HepG2 (cell line): Measurements from ENCODE around the gene NOTUM. TPM values are rescaled to one million over a fixed set of nuclear protein-coding genes. Genes with fewer than 3 reads are reported as not detected.

Experiments used
- ATF1 ChIP-seq: IDR thresholded peaks from 2 replicates; pipeline ENCODE4 v1.6.1; 2016; ENCODE audit warnings: mild to moderate bottlenecking, control low read depth
- BHLHE40 ChIP-seq: IDR thresholded peaks from 2 replicates; pipeline ENCODE4 v1.6.1; 2011; ENCODE audit warnings: low read length, improper control_type of control experiment
- DNMT1 ChIP-seq: sonication (generic); formaldehyde crosslinking; IDR thresholded peaks from 2 replicates; pipeline ENCODE4 v1.5.1; 2020; ENCODE audit warnings: mild to moderate bottlenecking, missing genetic modification reagents
- DRAP1 ChIP-seq: IDR thresholded peaks from 2 replicates; pipeline ENCODE4 v1.6.1; 2016; ENCODE audit warnings: missing genetic modification reagents, missing compliant biosample characterization
- ETV6 ChIP-seq: sonication (generic); formaldehyde crosslinking; conservative IDR thresholded peaks from 2 replicates; pipeline ENCODE4 v1.4.0; 2020; ENCODE audit warnings: missing genetic modification reagents
- MTA1 ChIP-seq: sonication (generic); formaldehyde crosslinking; IDR thresholded peaks from 2 replicates; pipeline ENCODE4 v1.4.0; 2020; ENCODE audit warnings: missing genetic modification reagents, mild to moderate bottlenecking, borderline replicate concordance
- MTA3 ChIP-seq: sonication (generic); formaldehyde crosslinking; IDR thresholded peaks from 2 replicates; pipeline ENCODE4 v1.4.0; 2020; ENCODE audit warnings: missing genetic modification reagents
- PPARG ChIP-seq: conservative IDR thresholded peaks from 2 replicates; pipeline ENCODE4 v1.6.1; 2016; ENCODE audit warnings: missing biosample characterization, missing genetic modification reagents
- RELA ChIP-seq: sonication (generic); formaldehyde crosslinking; IDR thresholded peaks from 2 replicates; pipeline ENCODE4 v1.4.0; 2020; ENCODE audit warnings: missing genetic modification reagents
- YY1 ChIP-seq: IDR thresholded peaks from 2 replicates; pipeline ENCODE4 v1.6.1; 2011; ENCODE audit warnings: low read length, low read depth, moderate library complexity, mild to moderate bottlenecking; ENCODE audit not compliant: insufficient read depth, insufficient replicate concordance
- ZNF280D ChIP-seq: sonication (generic); formaldehyde crosslinking; IDR thresholded peaks from 2 replicates; pipeline ENCODE4 v1.5.1; 2020; ENCODE audit warnings: mild to moderate bottlenecking, missing genetic modification reagents
- ZNF350 ChIP-seq: sonication (generic); formaldehyde crosslinking; IDR thresholded peaks from 2 replicates; pipeline ENCODE4 v1.4.0; 2020; ENCODE audit warnings: mild to moderate bottlenecking, low read depth, missing genetic modification reagents, borderline replicate concordance
- ZNF432 ChIP-seq: sonication (generic); formaldehyde crosslinking; IDR thresholded peaks from 2 replicates; pipeline ENCODE4 v1.5.0; 2020; ENCODE audit warnings: missing genetic modification reagents, mild to moderate bottlenecking, borderline replicate concordance
- ZNF672 ChIP-seq: sonication (generic); formaldehyde crosslinking; IDR thresholded peaks from 2 replicates; pipeline ENCODE4 v1.8.1; 2022; ENCODE audit warnings: missing genetic modification reagents
- ZNF687 ChIP-seq: sonication (generic); formaldehyde crosslinking; IDR thresholded peaks from 2 replicates; pipeline ENCODE4 v1.5.1; 2020; ENCODE audit warnings: mild to moderate bottlenecking, missing genetic modification reagents, moderate library complexity
- ZNF7 ChIP-seq: IDR thresholded peaks from 2 replicates; pipeline ENCODE4 v1.6.1; 2016; ENCODE audit warnings: missing biosample characterization, missing genetic modification reagents
- ZNF724P ChIP-seq: sonication (generic); formaldehyde crosslinking; IDR thresholded peaks from 2 replicates; pipeline ENCODE4 v1.8.0; 2022; ENCODE audit warnings: missing genetic modification reagents, borderline replicate concordance
- polyA plus RNA-seq, 8 experiments: library from polyadenylated mRNA; depleted of rRNA in 3 of 8; stranded (reverse) in 7 of 8; unstranded in 1 of 8; fragments of >200 nt; fragmentation: Illumina TruSeq in 4 of 8; extraction: Trizol in 4 of 8; gene quantifications; 2 replicates each; pipeline versions ENCODE4 v1.2.1 to v1.2.3, GENCODE V29; 2011 to 2016; ENCODE audit warnings: low read depth in 4 of 8, missing spikeins in 1 of 8, mixed read lengths in 1 of 8; ENCODE audit not compliant: insufficient read depth in 1 of 8
- total RNA-seq, 5 experiments: library from RNA; depleted of rRNA; stranded (reverse); fragments of >200 nt; fragmentation: Illumina TruSeq; extraction: Trizol; gene quantifications; 2 replicates each; pipeline ENCODE4 v1.2.3, GENCODE V29; 2016; ENCODE audit warnings: low read depth in 1 of 5
- TF ChIP-seq, protein P1 (sequence below): sonication (generic); formaldehyde crosslinking; IDR thresholded peaks from 2 replicates; pipeline ENCODE4 v1.4.0; 2020; ENCODE audit warnings: missing genetic modification reagents, borderline replicate concordance
- TF ChIP-seq, protein P2 (sequence below): sonication (generic); formaldehyde crosslinking; IDR thresholded peaks from 2 replicates; pipeline ENCODE4 v1.8.0; 2022; ENCODE audit warnings: missing genetic modification reagents, mild to moderate bottlenecking, borderline replicate concordance

Gene NOTUM
- total and polyA plus RNA-seq, 2 of the 13 experiments (the other 11 are each of a cell fraction or from before 2014, with no cell fraction given): 150 to 160 TPM

- TF ChIP-seq ZNF432 (CRISPR knock-in tag) (no peak), ZNF687 (CRISPR knock-in tag) (peak; percentile 85), ZNF350 (CRISPR knock-in tag) (peak; percentile 58; the same call in 1 of the 2 replicates), ATF1 (CRISPR knock-in tag) (no peak), ZNF672 (CRISPR knock-in tag) (no peak), RELA (CRISPR knock-in tag) (no peak), ETV6 (CRISPR knock-in tag) (no peak), MTA3 (CRISPR knock-in tag) (no peak), YY1 (peak; percentile 12), DNMT1 (CRISPR knock-in tag) (no peak), ZNF724P (CRISPR knock-in tag) (no peak), PPARG (CRISPR knock-in tag) (no peak), ZNF7 (CRISPR knock-in tag) (no peak), DRAP1 (CRISPR knock-in tag) (no peak), ZNF280D (CRISPR knock-in tag) (no peak), BHLHE40 (no peak), MTA1 (CRISPR knock-in tag) (peak; percentile 76; the same call in 1 of the 2 replicates)
- TF ChIP-seq, protein P1, sequence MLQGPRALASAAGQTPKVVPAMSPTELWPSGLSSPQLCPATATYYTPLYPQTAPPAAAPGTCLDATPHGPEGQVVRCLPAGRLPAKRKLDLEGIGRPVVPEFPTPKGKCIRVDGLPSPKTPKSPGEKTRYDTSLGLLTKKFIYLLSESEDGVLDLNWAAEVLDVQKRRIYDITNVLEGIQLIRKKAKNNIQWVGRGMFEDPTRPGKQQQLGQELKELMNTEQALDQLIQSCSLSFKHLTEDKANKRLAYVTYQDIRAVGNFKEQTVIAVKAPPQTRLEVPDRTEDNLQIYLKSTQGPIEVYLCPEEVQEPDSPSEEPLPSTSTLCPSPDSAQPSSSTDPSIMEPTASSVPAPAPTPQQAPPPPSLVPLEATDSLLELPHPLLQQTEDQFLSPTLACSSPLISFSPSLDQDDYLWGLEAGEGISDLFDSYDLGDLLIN (CRISPR knock-in tag): 0 out of 2 replicates have a peak, but pooled peaks have one; percentile 49
- TF ChIP-seq, protein P2, sequence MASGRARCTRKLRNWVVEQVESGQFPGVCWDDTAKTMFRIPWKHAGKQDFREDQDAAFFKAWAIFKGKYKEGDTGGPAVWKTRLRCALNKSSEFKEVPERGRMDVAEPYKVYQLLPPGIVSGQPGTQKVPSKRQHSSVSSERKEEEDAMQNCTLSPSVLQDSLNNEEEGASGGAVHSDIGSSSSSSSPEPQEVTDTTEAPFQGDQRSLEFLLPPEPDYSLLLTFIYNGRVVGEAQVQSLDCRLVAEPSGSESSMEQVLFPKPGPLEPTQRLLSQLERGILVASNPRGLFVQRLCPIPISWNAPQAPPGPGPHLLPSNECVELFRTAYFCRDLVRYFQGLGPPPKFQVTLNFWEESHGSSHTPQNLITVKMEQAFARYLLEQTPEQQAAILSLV (CRISPR knock-in tag): no peak
Observed at GRCh38 chr17:81924557-81925532, 36.1 kb downstream of the NOTUM start (continued).
